ENCODE measurements around the gene SNX9. TPM values are rescaled to one million over a fixed set of nuclear protein-coding genes. Genes with fewer than 3 reads are reported as not detected.
A peak's percentile ranks its signal among the peaks of the same experiment; 100 is the strongest.

The SNX9 gene
- total and polyA plus RNA-seq, 10 of the 15 experiments (the other 5 are each of a cell fraction or from before 2014, with no cell fraction given): 0.03 to 2.0 (median 0.37) TPM

DNA sequence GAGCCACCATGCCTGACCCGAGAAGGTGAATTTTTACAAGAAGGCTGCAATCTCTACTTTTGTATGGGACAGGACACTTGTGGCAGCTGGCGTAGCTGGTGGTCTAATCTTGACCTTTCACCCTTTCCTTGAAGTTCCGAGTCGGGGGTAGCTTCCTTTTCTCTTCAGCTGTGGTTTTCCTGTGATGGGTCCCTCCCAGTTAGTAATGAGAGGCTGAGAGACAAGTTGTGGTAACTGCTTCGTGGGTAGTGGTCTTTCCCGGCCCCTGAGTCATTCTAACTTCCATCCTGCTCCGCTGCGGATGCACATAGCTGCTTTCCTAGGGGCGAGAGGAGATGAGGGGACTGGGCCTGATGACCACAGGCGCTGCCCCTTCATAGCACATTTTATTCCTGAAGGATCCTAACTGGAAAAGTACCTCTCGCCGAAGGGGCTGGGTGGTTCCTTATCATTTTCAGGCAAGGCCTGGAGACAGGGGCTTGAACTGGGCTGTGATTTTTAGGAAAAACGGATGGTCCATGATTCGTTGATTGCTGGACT is 161.7 kb downstream of the SNX9 start (continued):
- TF ChIP-seq SUPT20H (IDR thresholded peaks at IDR 0.05; ENCODE audit: borderline replicate concordance, control insufficient read depth, low read depth, low read length) (no peak), TCF7 (IDR thresholded peaks at IDR 0.05; ENCODE audit: borderline replicate concordance) (no peak), ZNF622 (IDR thresholded peaks at IDR 0.05) (no peak), MEF2A (IDR thresholded peaks at IDR 0.05; ENCODE audit: insufficient read depth, low read depth, low read length) (no peak), FOXK2 (IDR thresholded peaks at IDR 0.05) (no peak)

DNA sequence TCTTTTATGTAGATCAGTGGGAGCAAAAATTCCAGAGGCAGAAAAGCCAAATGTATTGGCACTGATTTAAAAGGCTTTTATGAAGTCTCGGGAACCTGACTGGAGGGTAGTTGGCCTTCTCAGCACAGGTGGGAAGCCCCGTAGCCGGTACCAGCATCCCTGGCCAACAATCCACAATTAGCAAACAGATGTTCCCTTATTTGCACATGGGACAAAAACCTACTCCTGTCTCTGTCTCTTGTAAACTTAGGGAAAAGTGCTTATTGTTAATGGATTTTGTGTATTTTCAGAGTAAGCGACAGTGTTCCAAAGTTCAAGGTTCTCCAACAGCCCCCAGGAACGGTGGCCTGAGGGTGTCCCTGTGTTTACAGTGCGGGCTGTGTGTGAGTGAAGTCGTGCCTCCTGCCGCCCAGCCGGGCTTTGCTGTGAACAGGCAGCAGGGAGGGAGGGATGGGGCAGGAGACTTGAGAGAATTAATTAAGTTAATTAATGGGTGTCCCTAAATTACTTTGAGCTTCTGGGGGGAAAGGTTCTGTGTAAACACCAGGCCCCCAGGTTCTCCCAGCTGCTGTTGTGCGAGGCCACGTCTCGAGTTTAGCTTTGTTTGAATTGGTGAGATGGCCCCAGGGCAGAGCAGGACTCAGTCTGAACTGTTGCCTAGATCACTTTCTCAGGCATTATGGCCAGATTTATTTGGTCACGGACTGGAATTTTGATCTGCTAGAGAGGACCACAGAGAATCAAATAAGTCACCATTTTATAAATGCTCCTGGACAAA is 162.5 kb downstream of the SNX9 start:
- in situ Hi-C loops (cut with MboI) (no loop called here), intact Hi-C loops (cut with micrococcal nuclease; ENCODE audit: unreplicated experiment) (no loop called here)
- no peak overlapping the region for H3K27ac ChIP-seq (ENCODE audit: control insufficient read depth, insufficient read depth)
- no peak overlapping the region for H3K9ac ChIP-seq (ENCODE audit: control insufficient read depth, insufficient read depth, low read length)
- no peaks in the 10 kb centered on the region for H4K20me1 ChIP-seq (ENCODE audit: control insufficient read depth, insufficient read depth)
- H3K27me3 ChIP-seq (replicated peaks in 1 of 2; ENCODE audit: control insufficient read depth in 2 of 2, insufficient read depth in 2 of 2, low read length in 1 of 2): peaks cover 2 to 6% of the 10 kb centered on the region in 2 experiments; a peak in 3 of 4 replicates
- FAIRE-seq (no peak), ATAC-seq (no peak), DNase-seq (ENCODE audit: low read depth, low spot score) (no peak)
- TF ChIP-seq TAF1 (IDR thresholded peaks at IDR 0.05; ENCODE audit: borderline replicate concordance, low read depth, low read length) (no peak), SUPT20H (IDR thresholded peaks at IDR 0.05; ENCODE audit: borderline replicate concordance, control insufficient read depth, low read depth, low read length) (no peak), FOXK2 (IDR thresholded peaks at IDR 0.05) (no peak), ZNF622 (IDR thresholded peaks at IDR 0.05) (no peak), GATAD2B (conservative IDR thresholded peaks at IDR 0.05; ENCODE audit: low read depth) (no peak), FOXM1 (IDR thresholded peaks at IDR 0.05; ENCODE audit: low read depth, low read length) (no peak), BMI1 (IDR thresholded peaks at IDR 0.05; ENCODE audit: borderline replicate concordance) (no peak), BRCA1 (IDR thresholded peaks at IDR 0.05; ENCODE audit: low read depth, low read length) (no peak)
- TF ChIP-seq, protein P1, sequence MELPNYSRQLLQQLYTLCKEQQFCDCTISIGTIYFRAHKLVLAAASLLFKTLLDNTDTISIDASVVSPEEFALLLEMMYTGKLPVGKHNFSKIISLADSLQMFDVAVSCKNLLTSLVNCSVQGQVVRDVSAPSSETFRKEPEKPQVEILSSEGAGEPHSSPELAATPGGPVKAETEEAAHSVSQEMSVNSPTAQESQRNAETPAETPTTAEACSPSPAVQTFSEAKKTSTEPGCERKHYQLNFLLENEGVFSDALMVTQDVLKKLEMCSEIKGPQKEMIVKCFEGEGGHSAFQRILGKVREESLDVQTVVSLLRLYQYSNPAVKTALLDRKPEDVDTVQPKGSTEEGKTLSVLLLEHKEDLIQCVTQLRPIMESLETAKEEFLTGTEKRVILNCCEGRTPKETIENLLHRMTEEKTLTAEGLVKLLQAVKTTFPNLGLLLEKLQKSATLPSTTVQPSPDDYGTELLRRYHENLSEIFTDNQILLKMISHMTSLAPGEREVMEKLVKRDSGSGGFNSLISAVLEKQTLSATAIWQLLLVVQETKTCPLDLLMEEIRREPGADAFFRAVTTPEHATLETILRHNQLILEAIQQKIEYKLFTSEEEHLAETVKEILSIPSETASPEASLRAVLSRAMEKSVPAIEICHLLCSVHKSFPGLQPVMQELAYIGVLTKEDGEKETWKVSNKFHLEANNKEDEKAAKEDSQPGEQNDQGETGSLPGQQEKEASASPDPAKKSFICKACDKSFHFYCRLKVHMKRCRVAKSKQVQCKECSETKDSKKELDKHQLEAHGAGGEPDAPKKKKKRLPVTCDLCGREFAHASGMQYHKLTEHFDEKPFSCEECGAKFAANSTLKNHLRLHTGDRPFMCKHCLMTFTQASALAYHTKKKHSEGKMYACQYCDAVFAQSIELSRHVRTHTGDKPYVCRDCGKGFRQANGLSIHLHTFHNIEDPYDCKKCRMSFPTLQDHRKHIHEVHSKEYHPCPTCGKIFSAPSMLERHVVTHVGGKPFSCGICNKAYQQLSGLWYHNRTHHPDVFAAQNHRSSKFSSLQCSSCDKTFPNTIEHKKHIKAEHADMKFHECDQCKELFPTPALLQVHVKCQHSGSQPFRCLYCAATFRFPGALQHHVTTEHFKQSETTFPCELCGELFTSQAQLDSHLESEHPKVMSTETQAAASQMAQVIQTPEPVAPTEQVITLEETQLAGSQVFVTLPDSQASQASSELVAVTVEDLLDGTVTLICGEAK (IDR thresholded peaks at IDR 0.05; ENCODE audit: borderline replicate concordance): no peak
- H3K79me2 ChIP-seq (ENCODE audit: control insufficient read depth, insufficient read depth, low read length): peaks cover 7% of the 10 kb centered on the region; the same call in 1 of the 2 replicates
- CTCF ChIA-PET: no interaction called here
- no peaks in the 10 kb centered on the region for H3K9me3 ChIP-seq (replicated peaks; ENCODE audit: control insufficient read depth, insufficient read depth, low read length)
- H3K4me3 ChIP-seq: peak overlapping the region; percentile 36; the same call in 1 of the 2 replicates
- RAD21 ChIA-PET (ENCODE audit: unreplicated experiment): no interaction called here
- H2AFZ ChIP-seq (ENCODE audit: control insufficient read depth, low read depth, low read length): no peak overlapping the region
- H3K4me1 ChIP-seq (ENCODE audit: control insufficient read depth, insufficient read depth, low read length): peaks cover 6% of the 10 kb centered on the region
- 96% methylated on average over 12 of the region's 13 CpGs for WGBS (ENCODE audit: insufficient coverage, insufficient replicate concordance, low lambda C conversion rate, missing lambda C conversion rate)
- BruUV-seq (replicated peaks): no TSS peak
- no peaks in the 10 kb centered on the region; a peak in 1 of 4 replicates for H3K36me3 ChIP-seq (ENCODE audit: control insufficient read depth in 2 of 2, insufficient read depth in 2 of 2, low read length in 1 of 2)
- H3K4me2 ChIP-seq (ENCODE audit: control insufficient read depth, insufficient read depth): no peak overlapping the region
- SMC1A ChIA-PET (ENCODE audit: uncharacterized antibody, unreplicated experiment): no interaction called here
- POLR2A ChIA-PET: no interaction called here
